Placental pericyte (primary cell): ENCODE measurements around the gene LCE7A. TPM values are rescaled to one million over a fixed set of nuclear protein-coding genes. Genes with fewer than 3 reads are reported as not detected.

Experiments used
- total RNA-seq: library from RNA; depleted of rRNA; stranded (reverse); fragments of >200 nt; gene quantifications from 2 replicates; pipeline ENCODE4 v1.2.3, GENCODE V29; 2012

Gene LCE7A, protein sequence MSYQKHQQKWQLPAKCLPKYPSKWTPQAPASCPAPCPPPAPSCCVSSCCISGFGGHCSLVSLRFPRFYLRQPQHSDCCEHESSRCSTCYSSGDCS
- not detected in 2 replicates for total RNA-seq

DNA sequence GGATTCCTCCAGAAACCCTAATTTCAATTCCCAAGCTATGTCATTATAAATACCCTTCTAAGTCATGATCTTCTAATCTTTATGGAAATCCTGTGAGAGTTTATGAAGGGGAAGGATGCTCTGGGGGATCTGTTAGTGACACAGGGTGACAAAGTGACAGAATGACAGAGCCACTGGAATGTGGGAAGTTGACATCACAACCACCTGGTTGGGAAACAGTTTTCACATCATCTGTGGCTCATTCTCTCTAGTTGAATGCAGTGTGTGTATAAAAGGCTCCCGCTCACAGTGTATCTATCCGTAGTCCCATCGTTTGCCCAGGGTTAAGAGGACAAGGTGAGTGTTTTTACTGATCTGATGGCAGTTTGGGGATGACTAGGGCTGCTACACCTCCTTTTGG is at the start of gene LCE7A:
Gene LCE7A, plus strand, starts transcription at position 301 of the 400 bp plus-strand sequence. CDS start 702 bp downstream, outside the sequence.

DNA sequence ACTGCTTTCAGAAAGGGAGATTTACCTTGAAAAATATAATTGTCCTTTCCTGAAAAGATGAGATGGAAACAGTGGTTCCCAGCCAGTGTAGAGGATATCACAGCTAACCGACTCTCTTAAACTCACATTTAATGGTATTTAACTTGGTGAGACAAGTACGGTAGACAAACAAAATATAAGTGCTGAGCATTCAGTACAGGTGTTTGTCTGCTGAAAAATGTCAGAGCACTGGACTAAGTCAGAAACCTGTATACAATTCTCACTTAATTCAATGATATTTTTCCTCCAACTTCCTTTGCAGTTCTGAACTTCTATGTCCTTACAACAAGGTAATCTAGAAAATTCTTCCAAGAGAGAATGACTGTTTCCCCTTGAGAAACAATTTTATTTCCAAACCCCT is 48.1 kb upstream of the LCE7A start, which contains the start of gene LCE1B:
Gene LCE1B, plus strand, starts transcription at position 301 of the 400 bp plus-strand sequence. CDS start 476 bp downstream, outside the sequence.

DNA sequence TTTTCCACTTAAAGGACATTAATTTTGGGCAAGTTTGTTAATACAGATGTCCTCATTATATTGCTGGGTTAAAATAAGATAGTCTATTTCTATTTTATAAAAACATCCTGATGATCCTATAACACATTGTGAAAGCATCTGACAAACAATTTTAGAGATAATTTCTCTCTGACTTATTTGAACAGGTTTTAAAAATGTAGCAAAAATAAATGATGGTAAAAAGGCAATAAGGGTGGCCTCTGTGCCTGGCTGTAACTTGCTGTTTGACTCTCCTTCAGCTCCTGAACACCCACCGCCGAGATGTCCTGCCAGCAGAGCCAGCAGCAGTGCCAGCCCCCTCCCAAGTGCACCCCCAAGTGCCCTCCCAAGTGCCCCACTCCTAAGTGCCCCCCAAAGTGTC is 32.6 kb upstream of the LCE7A start, which contains the start of gene LCE1A:
Gene LCE1A, plus strand, starts transcription at position 301 of the 400 bp plus-strand sequence. Its CDS starts 0 bp downstream, at position 301.

DNA sequence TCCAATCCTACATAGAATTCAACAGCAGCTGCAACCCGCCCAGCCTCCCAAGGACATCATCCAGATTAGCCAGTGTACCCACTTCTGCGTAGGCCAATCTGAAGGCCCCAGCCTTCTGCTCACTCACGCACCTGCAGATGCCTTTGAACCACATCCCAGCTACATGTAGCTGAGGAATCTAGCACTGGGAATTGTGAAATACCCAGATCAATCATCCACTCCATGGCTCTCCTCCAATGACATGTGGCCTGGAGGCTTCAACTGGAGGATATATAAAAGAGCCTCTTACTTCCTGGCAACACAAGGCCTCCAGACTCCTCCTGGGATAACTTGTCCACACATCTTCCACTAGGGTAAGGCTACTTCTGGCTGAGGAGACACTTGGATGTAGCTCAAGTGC is 17.2 kb upstream of the LCE7A start, which contains the start of gene LCE6A:
Gene LCE6A, plus strand, starts transcription at position 301 of the 400 bp plus-strand sequence. CDS start 665 bp downstream, outside the sequence.

DNA sequence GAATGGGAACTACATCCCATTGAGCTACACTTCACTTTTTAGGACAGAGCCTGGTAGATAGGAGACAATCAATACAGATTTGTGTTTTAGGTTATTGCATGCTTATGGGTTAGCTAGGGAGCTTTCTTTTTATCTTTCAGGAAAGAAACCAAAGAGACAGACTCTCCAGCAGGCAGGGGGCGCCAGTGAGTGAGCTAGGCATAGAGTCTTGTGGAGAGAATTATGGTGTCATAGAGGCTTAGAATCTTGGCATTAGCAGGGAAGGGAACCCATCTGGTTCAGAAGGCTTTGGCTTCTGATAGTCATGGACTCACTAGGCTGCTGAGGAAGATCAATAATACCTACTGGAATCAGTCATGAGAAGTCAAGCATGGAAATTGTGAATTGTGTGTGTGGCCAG is 18.2 kb downstream of the LCE7A start, which contains the start of gene SMCP:
Gene SMCP, plus strand, starts transcription at position 281 of the 400 bp plus-strand sequence. CDS start 6,101 bp downstream, outside the sequence.

DNA sequence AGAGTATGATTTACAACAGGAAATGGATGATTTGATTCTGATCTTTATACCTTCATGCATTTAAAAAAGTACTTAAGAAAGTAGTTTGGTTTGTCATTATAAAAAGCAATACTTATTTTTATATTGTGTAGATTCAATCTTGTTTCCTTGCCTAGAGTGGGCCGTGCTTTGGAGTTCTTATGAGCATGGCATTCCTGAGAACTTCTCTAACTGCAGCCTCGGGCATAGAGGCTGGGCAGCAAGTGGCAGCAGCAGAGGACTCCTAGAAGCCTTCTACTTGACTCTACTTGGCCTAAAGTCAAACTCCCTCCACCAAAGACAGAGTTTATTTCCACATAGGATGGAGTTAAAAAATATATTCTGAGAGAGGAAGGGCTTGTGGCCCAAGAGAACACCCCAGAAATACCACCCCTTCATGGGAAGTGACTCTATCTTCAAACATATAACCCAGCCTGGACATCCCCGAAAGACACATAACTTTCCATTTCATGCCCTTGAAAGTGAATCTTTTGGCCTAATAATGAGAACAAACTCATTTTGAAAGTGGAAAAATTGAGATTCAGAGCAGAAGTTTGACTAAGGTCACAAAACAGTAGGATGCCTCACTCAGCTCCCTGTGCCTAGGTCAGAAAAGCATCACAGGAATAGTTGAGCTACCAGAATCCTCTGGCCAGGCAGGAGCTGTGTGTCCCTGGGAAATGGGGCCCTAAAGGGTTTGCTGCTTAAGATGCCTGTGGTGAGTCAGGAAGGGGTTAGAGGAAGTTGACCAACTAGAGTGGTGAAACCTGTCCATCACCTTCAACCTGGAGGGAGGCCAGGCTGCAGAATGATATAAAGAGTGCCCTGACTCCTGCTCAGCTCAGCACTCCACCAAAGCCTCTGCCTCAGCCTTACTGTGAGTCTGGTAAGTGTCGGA is 48.1 kb downstream of the LCE7A start, which contains the start of gene IVL:
Gene IVL, plus strand, starts transcription at position 861 of the 916 bp plus-strand sequence. CDS start 1,252 bp downstream, outside the sequence.

Other genes starting within 250 kb of the LCE7A start
- gene LCE3B, start 246.2 kb upstream of the LCE7A start, total RNA-seq = not detected in 2 replicates
- not detected in 2 replicates for gene LCE3A, start 236.9 kb upstream of the LCE7A start, total RNA-seq
- gene LCE2D, start 196.6 kb upstream of the LCE7A start, total RNA-seq = not detected in 2 replicates
- gene LCE2C, start 184.7 kb upstream of the LCE7A start, total RNA-seq = not detected in 2 replicates
- gene LCE2B, start 173.9 kb upstream of the LCE7A start, total RNA-seq = not detected in 2 replicates
- gene LCE2A, start 161.7 kb upstream of the LCE7A start, total RNA-seq = 0.57 TPM in 1 of 2 replicates, not detected in the other
- not detected in 2 replicates for gene LCE4A, start 151.8 kb upstream of the LCE7A start, total RNA-seq
- not detected in 2 replicates for gene KPRP, start 102.0 kb upstream of the LCE7A start, total RNA-seq
- gene LCE1F, start 84.9 kb upstream of the LCE7A start, total RNA-seq = not detected in 2 replicates
- not detected in 2 replicates for gene LCE1E, start 73.7 kb upstream of the LCE7A start, total RNA-seq
- gene LCE1D, start 63.3 kb upstream of the LCE7A start, total RNA-seq = not detected in 2 replicates
- gene LCE1C, start 53.3 kb upstream of the LCE7A start, total RNA-seq = not detected in 2 replicates
- not detected in 2 replicates for gene LCE1B, start 48.0 kb upstream of the LCE7A start, total RNA-seq
- gene LCE1A, start 32.5 kb upstream of the LCE7A start, total RNA-seq = not detected in 2 replicates
- not detected in 2 replicates for gene LCE6A, start 17.1 kb upstream of the LCE7A start, total RNA-seq
- not detected in 2 replicates for gene SMCP, start 18.3 kb downstream of the LCE7A start, total RNA-seq
- gene IVL, start 48.5 kb downstream of the LCE7A start, total RNA-seq = 0.14 TPM in 1 of 2 replicates, not detected in the other
- not detected in 2 replicates for gene SPRR5, start 87.2 kb downstream of the LCE7A start, total RNA-seq
- not detected in 2 replicates for gene SPRR4, start 110.7 kb downstream of the LCE7A start, total RNA-seq
- gene SPRR1A, start 124.1 kb downstream of the LCE7A start, total RNA-seq = not detected in 2 replicates
- gene SPRR3, start 141.8 kb downstream of the LCE7A start, total RNA-seq = not detected in 2 replicates
- not detected in 2 replicates for gene SPRR1B, start 171.2 kb downstream of the LCE7A start, total RNA-seq
- not detected in 2 replicates for gene SPRR2D, start 181.1 kb downstream of the LCE7A start, total RNA-seq
- not detected in 2 replicates for gene SPRR2A, start 197.5 kb downstream of the LCE7A start, total RNA-seq
- not detected in 2 replicates for gene SPRR2B, start 211.6 kb downstream of the LCE7A start, total RNA-seq
- gene SPRR2E, start 234.5 kb downstream of the LCE7A start, total RNA-seq = not detected in 2 replicates